HK-2 (cell line): ENCODE measurements around the gene SRD5A1.

Experiments used
- DNase-seq: peaks from one replicate; pipeline ENCODE4 v3.0.0-alpha.2; 2018; ENCODE audit not compliant: unreplicated experiment

The SRD5A1 gene

DNA sequence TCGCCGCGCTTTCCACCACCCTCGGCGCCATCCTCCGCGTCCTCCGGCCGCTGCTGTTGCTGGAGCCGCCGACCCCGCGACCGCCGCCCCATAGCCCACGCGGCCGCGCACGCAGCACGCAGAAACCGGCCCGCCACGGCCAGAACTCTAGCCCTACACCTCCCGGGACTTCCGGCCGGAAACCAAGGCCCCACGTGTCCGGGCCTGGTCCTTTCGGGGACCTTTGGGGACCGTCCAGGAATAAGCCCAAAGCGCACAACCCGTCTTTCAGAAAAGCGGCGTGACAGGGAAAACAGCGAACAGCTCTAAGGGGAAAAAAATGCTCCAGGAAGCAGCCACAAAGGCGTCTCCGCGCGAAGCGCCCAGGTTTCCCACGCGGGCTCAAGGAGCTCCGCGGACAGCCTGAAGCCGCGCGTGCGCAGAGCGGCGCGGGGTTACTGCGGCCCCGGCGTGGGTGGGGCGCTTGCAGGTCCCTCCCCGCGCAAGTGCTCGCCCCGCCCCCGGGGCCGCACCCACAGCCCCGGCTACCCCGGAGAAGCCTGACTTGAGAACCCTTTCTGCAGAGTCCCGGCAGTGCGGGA is at the start of gene SRD5A1, which contains the start of gene NSUN2:
Gene SRD5A1 (plus strand): TSS at position 553 of the 581 bp plus-strand sequence. CDS start 137 bp downstream, outside the sequence.
Gene NSUN2 (minus strand): TSS at position 157 of the 581 bp plus-strand sequence. CDS start 65 bp downstream, at position 92.
- DNase-seq, result peak; percentile 91

DNA sequence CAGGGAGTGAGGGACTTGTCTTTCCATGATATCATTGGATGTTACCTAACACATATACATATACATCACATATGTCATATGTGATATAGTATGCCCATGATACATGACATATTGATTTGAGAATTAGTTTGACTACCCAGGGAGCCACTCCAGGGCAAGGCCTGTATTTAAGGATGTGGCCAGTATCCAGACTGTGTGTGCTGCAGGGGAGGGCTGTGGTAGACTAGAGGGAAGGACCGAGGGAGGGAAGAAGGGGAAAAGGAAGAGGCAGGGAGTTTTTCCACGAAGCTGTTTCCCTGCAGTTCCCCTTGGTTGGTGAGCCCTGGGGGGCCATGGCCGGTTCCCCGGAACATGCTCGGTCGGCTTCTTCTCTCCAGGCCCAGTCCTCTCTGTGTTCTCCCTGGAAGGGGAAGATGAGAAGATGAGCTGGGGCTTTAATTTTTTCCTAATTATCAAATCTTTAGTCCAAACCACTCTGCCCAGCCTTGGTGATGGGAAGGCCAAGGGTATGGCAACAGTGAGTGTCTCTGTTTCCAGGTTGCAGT is 49.1 kb upstream of the SRD5A1 start:
- no peak for DNase-seq

- no peak for DNase-seq
These were observed 48.5 kb upstream of the SRD5A1 start for GRCh38 chr5:6584727-6585126.

- no peak for DNase-seq
These were observed 48.1 kb upstream of the SRD5A1 start for GRCh38 chr5:6585168-6585567.

- DNase-seq, result no peak
These were observed 47.1 kb upstream of the SRD5A1 start for GRCh38 chr5:6585939-6586646.

- no peak for DNase-seq
These were observed 46.6 kb upstream of the SRD5A1 start for GRCh38 chr5:6586647-6587042.

GRCh38 chr5:6587171-6587570 is 46.1 kb upstream of the SRD5A1 start:
- DNase-seq, result no peak

GRCh38 chr5:6590581-6590980 is 42.7 kb upstream of the SRD5A1 start:
- DNase-seq, result no peak

GRCh38 chr5:6591671-6592288 is 41.5 kb upstream of the SRD5A1 start:
- no peak for DNase-seq

DNA sequence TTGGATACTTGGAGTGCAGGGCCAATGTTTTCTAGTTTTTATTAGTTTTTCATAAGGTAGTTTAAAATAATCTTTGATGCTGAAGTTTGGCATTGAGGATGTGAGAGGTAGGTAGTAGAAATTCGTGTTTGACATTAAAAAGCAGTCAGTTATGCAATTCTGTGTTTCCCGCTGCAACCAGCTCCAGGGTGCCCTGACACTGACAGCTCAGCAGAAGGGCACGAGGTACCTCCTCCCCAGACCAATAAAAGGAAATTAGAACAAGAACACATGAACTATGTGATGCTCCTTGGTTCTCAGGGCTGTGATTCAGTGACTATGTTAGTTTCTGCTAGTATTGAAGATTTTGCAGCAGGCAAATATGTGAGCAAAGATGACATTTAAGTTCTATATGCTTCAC is 40.6 kb upstream of the SRD5A1 start:
- no peak for DNase-seq

DNA sequence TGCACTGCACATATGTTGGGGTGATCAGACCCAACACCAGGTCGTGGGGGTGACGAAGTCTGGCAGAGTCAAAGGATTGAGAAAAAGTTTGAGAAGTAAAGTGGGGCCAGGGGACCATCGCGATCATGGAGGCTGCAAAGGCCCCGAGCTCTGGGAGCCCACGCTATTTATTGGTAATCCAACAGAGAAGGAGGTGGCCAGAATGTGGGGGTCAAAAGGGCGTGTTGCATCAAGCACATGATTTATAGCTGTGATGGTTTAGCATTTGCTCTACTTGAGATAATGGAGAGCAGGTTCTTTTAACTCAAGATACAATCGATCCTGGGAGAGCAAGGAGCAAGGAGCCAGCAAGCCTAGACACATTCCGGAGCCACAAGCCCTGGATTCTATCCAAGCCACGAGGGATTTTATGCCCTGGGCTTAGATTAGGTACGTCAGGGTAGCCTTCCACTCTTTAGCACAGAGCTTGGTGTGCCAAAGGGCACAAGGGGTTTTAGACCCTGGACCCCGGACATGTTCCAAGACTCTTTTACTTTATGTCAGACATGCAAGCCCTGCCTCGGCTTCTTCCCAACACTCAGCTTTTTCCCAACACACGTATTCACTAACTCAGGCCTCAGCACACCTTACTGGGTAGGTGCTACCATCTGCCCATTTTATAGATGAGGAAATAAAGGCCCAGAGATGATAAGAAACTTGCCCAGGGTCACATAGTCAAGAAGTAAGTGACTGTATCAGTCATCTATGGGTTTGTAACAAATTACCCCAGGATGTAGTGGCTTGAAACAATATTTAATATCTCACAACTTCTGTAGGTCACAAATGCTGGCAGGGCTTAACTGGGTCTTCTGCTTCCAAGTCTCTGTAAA is 39.9 kb upstream of the SRD5A1 start:
- DNase-seq, result no peak

DNA sequence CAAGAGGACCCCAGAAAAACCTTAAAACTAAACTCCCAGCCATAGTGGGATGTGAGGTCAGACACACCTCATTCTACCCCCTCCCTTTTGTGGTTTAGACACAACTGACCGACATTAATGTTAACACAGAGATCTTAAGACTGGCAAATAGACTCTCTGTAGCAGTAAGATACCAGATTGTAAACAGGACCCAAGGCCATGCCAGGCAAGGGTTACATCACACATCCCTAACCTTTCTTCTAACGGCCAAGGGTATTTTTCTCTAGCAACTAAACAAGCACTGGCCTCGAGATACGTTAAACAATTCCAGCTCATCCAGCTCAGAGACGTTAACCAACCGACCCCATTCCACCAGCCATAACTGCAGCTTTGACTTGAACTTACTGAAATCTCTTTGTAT is 39.2 kb upstream of the SRD5A1 start:
- no peak for DNase-seq

DNA sequence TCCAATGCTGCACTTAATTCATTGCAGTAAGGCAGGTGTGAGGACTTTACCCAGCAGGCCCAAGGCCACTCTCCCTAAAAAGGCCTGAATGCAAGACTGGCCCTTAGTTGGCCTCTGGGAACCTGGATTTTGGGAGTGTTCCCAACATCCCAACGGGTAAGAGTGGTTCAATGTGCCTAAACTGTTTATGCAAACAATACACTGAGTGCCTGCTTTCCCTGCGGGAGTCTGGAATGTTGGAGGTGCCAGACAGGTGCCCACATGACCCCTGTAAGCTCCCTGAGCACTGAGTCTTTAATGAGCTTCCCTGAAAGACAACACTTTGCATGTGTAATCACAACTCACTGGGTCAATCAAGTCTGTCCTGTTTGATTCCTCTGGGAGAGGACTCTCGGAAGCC is 37.8 kb upstream of the SRD5A1 start:
- no peak for DNase-seq

GRCh38 chr5:6596388-6596787 is 36.9 kb upstream of the SRD5A1 start:
- no peak for DNase-seq

GRCh38 chr5:6597557-6597956 is 35.7 kb upstream of the SRD5A1 start:
- no peak for DNase-seq

DNA sequence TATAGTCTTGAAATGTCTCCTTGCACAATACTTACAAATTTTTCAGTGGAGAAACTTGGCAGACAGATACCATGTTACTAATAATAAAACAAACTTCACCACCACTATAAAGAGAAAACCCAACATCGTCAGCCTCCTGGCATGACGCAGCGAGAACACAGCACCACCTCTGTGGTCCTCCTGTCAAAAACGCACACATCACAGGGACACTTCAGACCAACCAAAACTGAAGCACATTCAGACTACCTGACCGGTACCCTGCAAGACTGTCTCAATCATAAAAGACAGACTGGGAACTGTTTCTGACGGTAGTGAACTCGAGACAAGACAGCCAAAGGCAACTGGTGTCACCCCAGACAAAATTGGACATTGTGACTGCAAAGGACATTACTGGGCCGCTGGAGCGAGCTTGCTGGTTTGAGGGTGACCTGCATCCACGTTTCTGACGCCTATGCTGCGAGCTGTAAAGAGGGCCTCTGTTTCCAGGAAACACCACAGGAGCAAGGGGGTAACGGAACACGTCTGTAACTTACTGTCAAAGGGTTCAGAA is 34.8 kb upstream of the SRD5A1 start:
- no peak for DNase-seq

DNA sequence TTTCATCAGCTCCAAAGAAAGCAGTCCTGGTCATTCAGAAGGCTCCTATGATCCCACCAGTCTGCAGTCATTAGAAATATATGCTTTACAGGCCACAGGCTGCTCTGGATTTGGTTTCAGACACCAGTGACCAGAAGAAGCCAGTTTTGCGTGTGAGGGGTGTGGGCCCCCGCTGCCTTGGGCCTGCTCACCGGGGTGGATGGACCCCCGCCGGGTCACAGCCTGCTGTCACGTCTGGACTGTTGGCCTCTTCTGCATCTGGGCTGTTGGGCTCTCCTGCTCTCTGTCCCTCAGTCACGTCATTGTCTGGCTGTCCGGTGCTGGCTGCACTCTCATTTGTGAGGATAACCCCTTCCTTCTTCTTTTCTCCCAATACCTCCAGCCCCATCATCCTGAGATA is 33.5 kb upstream of the SRD5A1 start:
- no peak for DNase-seq

- no peak for DNase-seq
These were observed 32.0 kb upstream of the SRD5A1 start for GRCh38 chr5:6601271-6601670.

DNA sequence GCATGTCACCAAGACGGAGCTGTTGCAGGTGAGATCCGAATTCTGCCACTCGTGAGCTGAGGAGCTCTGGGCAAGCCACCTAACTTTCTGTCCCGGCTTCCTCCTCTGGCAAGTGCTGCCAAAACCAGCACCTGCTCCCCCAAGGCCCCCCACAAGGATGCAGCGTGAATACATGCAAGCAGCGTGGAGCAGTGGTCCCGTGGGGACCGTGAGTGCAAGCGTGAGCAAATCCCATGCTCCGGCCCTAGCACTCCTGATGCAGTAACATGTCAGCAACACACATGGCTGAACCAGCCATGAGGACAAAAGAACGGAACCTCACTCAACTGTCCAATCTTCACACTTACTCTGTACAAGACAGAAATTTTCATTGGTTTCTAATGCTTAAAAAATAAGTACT is 31.4 kb upstream of the SRD5A1 start:
- no peak for DNase-seq

- DNase-seq, result no peak
These were observed 30.8 kb upstream of the SRD5A1 start for GRCh38 chr5:6602441-6602840.

- DNase-seq, result no peak
These were observed 29.6 kb upstream of the SRD5A1 start for GRCh38 chr5:6603643-6604042.

DNA sequence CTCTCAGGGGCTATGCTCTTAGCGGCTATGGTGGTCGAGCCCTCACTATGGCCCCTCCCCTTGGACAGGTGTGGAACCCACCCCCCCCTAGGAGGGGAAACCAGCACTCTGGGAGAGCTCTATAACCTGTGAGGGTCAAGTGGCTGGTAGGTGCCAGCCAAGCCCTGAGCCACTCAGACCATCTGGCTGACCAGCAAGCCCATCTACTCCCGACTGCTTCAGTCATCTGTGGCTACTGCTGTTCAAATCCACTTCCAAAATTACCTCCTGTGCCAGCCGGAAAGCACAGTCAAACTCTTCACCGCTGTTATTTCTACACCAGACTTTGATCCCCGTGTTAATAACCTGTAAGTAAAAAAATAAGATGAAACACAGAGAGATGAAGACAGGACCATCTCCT is 28.9 kb upstream of the SRD5A1 start:
- no peak for DNase-seq
